Measurements from ENCODE around the gene PYGO1.
"Not testable (repeated sequence)": the region's sequence is repeated elsewhere in the genome, so short reads cannot be mapped to it uniquely, and the experiment has no call there.

The PYGO1 gene

GRCh38 chr15:55588070-55588814 is at the start of gene PYGO1:
PYGO1 (minus strand) TSS chr15:55588345; CDS start chr15:55587883, 462 bp downstream.
- peak in 1 of 2 donors; percentile 26 for DNase-seq

- DNase-seq = no peak
Observed at GRCh38 chr15:55637086-55637485, 48.9 kb upstream of the PYGO1 start.

- no peak for DNase-seq
Observed at GRCh38 chr15:55633731-55634130, 45.6 kb upstream of the PYGO1 start.

GRCh38 chr15:55632434-55632833 is 44.3 kb upstream of the PYGO1 start:
- DNase-seq = no peak

GRCh38 chr15:55630858-55631257 is 42.7 kb upstream of the PYGO1 start:
- DNase-seq = no peak

GRCh38 chr15:55628369-55628730 is 40.2 kb upstream of the PYGO1 start:
- DNase-seq = no peak

GRCh38 chr15:55627730-55628368 is 39.7 kb upstream of the PYGO1 start:
- DNase-seq = no peak

GRCh38 chr15:55619783-55620182 is 31.6 kb upstream of the PYGO1 start:
- DNase-seq = no peak

- no peak for DNase-seq
Observed at GRCh38 chr15:55618387-55618786, 30.2 kb upstream of the PYGO1 start.

GRCh38 chr15:55615445-55615844 is 27.3 kb upstream of the PYGO1 start:
- DNase-seq = no peak

- no peak for DNase-seq
Observed at GRCh38 chr15:55613727-55614126, 25.6 kb upstream of the PYGO1 start.

GRCh38 chr15:55606214-55606613 is 18.1 kb upstream of the PYGO1 start:
- no peak for DNase-seq

- DNase-seq = no peak
Observed at GRCh38 chr15:55601374-55601773, 13.2 kb upstream of the PYGO1 start.

GRCh38 chr15:55599439-55599838 is 11.3 kb upstream of the PYGO1 start:
- DNase-seq = no peak

GRCh38 chr15:55593019-55593418 is 4.9 kb upstream of the PYGO1 start:
- not testable (repeated sequence) for DNase-seq

GRCh38 chr15:55590788-55591187 is 2.6 kb upstream of the PYGO1 start:
- no peak for DNase-seq

- no peak for DNase-seq
Observed at GRCh38 chr15:55589287-55589686, 1.1 kb upstream of the PYGO1 start.

- DNase-seq = no peak
Observed at GRCh38 chr15:55588815-55589115, 620 bp upstream of the PYGO1 start.

GRCh38 chr15:55587321-55588069 is 650 bp downstream of the PYGO1 start:
- DNase-seq = no peak

- no peak for DNase-seq
Observed at GRCh38 chr15:55586808-55587207, 1.3 kb downstream of the PYGO1 start.

- no peak for DNase-seq
Observed at GRCh38 chr15:55576943-55577342, 11.2 kb downstream of the PYGO1 start.

GRCh38 chr15:55574096-55574495 is 14.0 kb downstream of the PYGO1 start:
- DNase-seq = no peak

GRCh38 chr15:55573224-55573623 is 14.9 kb downstream of the PYGO1 start:
- no peak for DNase-seq

Measured in CD4-positive, alpha-beta T cell treated with Interferon alpha-2 for 1 hour (primary cell).